Natural killer cell treated with Interleukin-12 subunit alpha and Interleukin-12 subunit beta and Interleukin-15 and Interleukin-18, amount 100 ng/mL, for 72 hours (primary cell): ENCODE data around the gene CEP112. TPM values are rescaled to one million over a fixed set of nuclear protein-coding genes. Genes with fewer than 3 reads are reported as not detected.

Experiments used
- ATAC-seq, 2 donors: fragments of 150-1000 bp; cut with Tn5 transposase in 1 of 2; sonication (Bioruptor Pico), chemical (Tn5 transposase) in 1 of 2; 2 replicates each; pipeline ENCODE4 v1.10.0; 2021
- DNase-seq: peaks from one replicate; pipeline ENCODE4 v3.0.0; 2022; ENCODE audit warnings: low spot score
- H3K27ac Mint-ChIP-seq, 2 donors: 1 replicate in 1 of 2; 2 replicates in 1 of 2; pipeline ENCODE4 v1.8.0; 2022; ENCODE audit warnings: mixed read lengths in 2 of 2, mild to moderate bottlenecking in 1 of 2, moderate library complexity in 1 of 2
- H3K27me3 Mint-ChIP-seq, 2 donors: 1 replicate in 1 of 2; 2 replicates in 1 of 2; pipeline ENCODE4 v1.8.0; 2022; ENCODE audit warnings: mixed read lengths in 2 of 2
- H3K36me3 Mint-ChIP-seq: one replicate; pipeline ENCODE4 v1.8.0; 2022; ENCODE audit warnings: mixed read lengths
- H3K4me1 Mint-ChIP-seq, 2 donors: 1 replicate in 1 of 2; 2 replicates in 1 of 2; pipeline ENCODE4 v1.8.0; 2022; ENCODE audit warnings: low read depth in 2 of 2, mixed read lengths in 2 of 2, mild to moderate bottlenecking in 1 of 2
- H3K4me3 Mint-ChIP-seq: one replicate; pipeline ENCODE4 v1.8.0; 2022; ENCODE audit warnings: mixed read lengths
- H3K9me3 Mint-ChIP-seq: 2 replicates; pipeline ENCODE4 v1.8.0; 2022; ENCODE audit warnings: mixed read lengths
- total RNA-seq, 2 donors: library from RNA; stranded (reverse); gene quantifications; one replicate each; pipeline ENCODE4 v1.2.3, GENCODE V29; 2022

Gene CEP112
- total RNA-seq, 2 donors from 2014 or later: 2.3 to 5.5 TPM

GRCh38 chr17:65930140-65930730, 261.7 kb downstream of the CEP112 start:
- DNase-seq (no peak), ATAC-seq (no peak)
- peaks cover 7 to 39% of the 10 kb centered on the region in 2 donors for H3K27me3 Mint-ChIP-seq
- H3K36me3 Mint-ChIP-seq: peaks cover 6% of the 10 kb centered on the region
- no peak overlapping the region for H3K27ac Mint-ChIP-seq
- H3K4me1 Mint-ChIP-seq: no peaks in the 10 kb centered on the region
- peaks cover 8% of the 10 kb centered on the region for H3K9me3 Mint-ChIP-seq
- no peak overlapping the region for H3K4me3 Mint-ChIP-seq

GRCh38 chr17:65926599-65926998, 265.3 kb downstream of the CEP112 start:
- ATAC-seq: no peak
- Mint-ChIP-seq H3K9me3 (no peaks in the 10 kb centered on the region), H3K27ac (no peak overlapping the region), H3K36me3 (no peaks in the 10 kb centered on the region), H3K4me1 (no peaks in the 10 kb centered on the region), H3K4me3 (no peak overlapping the region), H3K27me3 (peaks cover 2 to 11% of the 10 kb centered on the region in 2 donors)
- DNase-seq: no peak

- H3K27ac Mint-ChIP-seq: no peak overlapping the region
- H3K4me1 Mint-ChIP-seq: no peaks in the 10 kb centered on the region
- peaks cover 0 to 2% of the 10 kb centered on the region in 2 donors for H3K27me3 Mint-ChIP-seq
- no peaks in the 10 kb centered on the region for H3K36me3 Mint-ChIP-seq
- H3K4me3 Mint-ChIP-seq: no peak overlapping the region
- no peak for ATAC-seq
- no peaks in the 10 kb centered on the region for H3K9me3 Mint-ChIP-seq
- DNase-seq: no peak
These were observed 266.2 kb downstream of the CEP112 start for GRCh38 chr17:65925606-65926307.

- no peaks in the 10 kb centered on the region for H3K4me1 Mint-ChIP-seq
- H3K36me3 Mint-ChIP-seq: no peaks in the 10 kb centered on the region
- H3K27ac Mint-ChIP-seq: no peak overlapping the region
- no peaks in the 10 kb centered on the region for H3K9me3 Mint-ChIP-seq
- no peak overlapping the region for H3K4me3 Mint-ChIP-seq
- no peak for ATAC-seq
- DNase-seq: no peak
- H3K27me3 Mint-ChIP-seq: peaks cover under 1 to 1% of the 10 kb centered on the region in 2 donors
These were observed 270.9 kb downstream of the CEP112 start for GRCh38 chr17:65920996-65921395.

- DNase-seq: no peak
- H3K9me3 Mint-ChIP-seq: peaks cover 8% of the 10 kb centered on the region
- ATAC-seq: no peak
- peaks cover 6% of the 10 kb centered on the region for H3K36me3 Mint-ChIP-seq
- no peak overlapping the region for H3K4me3 Mint-ChIP-seq
- peaks cover 8% of the 10 kb centered on the region in 2 donors for H3K4me1 Mint-ChIP-seq
- H3K27ac Mint-ChIP-seq: no peak overlapping the region
- H3K27me3 Mint-ChIP-seq: peaks cover 11 to 15% of the 10 kb centered on the region in 2 donors
These were observed 273.0 kb downstream of the CEP112 start for GRCh38 chr17:65918916-65919315.

GRCh38 chr17:65918500-65918899, 273.4 kb downstream of the CEP112 start:
- Mint-ChIP-seq H3K4me3 (no peak overlapping the region), H3K4me1 (peaks cover 8% of the 10 kb centered on the region in 2 donors), H3K9me3 (peaks cover 8% of the 10 kb centered on the region), H3K27me3 (peaks cover 11 to 15% of the 10 kb centered on the region in 2 donors), H3K36me3 (peaks cover 6% of the 10 kb centered on the region), H3K27ac (no peak overlapping the region)
- no peak for DNase-seq
- no peak for ATAC-seq

GRCh38 chr17:65917560-65917959, 274.4 kb downstream of the CEP112 start:
- DNase-seq (no peak), ATAC-seq (no peak)
- H3K4me3 Mint-ChIP-seq: no peak overlapping the region
- peaks cover 8% of the 10 kb centered on the region in 2 donors for H3K4me1 Mint-ChIP-seq
- peaks cover 8% of the 10 kb centered on the region for H3K9me3 Mint-ChIP-seq
- no peak overlapping the region for H3K27ac Mint-ChIP-seq
- peaks cover 6% of the 10 kb centered on the region for H3K36me3 Mint-ChIP-seq
- H3K27me3 Mint-ChIP-seq: peaks cover 11 to 15% of the 10 kb centered on the region in 2 donors

- Mint-ChIP-seq H3K4me3 (no peak overlapping the region), H3K9me3 (peaks cover 8% of the 10 kb centered on the region), H3K4me1 (peaks cover 8% of the 10 kb centered on the region in 2 donors), H3K27me3 (peaks cover 14 to 15% of the 10 kb centered on the region in 2 donors), H3K27ac (no peak overlapping the region), H3K36me3 (peaks cover 6% of the 10 kb centered on the region)
- ATAC-seq (no peak), DNase-seq (no peak)
These were observed 275.5 kb downstream of the CEP112 start for GRCh38 chr17:65916425-65916824.

GRCh38 chr17:65914784-65915342, 277.1 kb downstream of the CEP112 start:
- peaks cover 17% of the 10 kb centered on the region for H3K9me3 Mint-ChIP-seq
- peak overlapping the region; percentile 3 to 10 for H3K27ac Mint-ChIP-seq
- H3K36me3 Mint-ChIP-seq: peaks cover 17% of the 10 kb centered on the region
- peaks cover 19 to 25% of the 10 kb centered on the region in 2 donors for H3K27me3 Mint-ChIP-seq
- DNase-seq: no peak
- H3K4me3 Mint-ChIP-seq: peak overlapping the region; percentile 40
- peaks cover 8% of the 10 kb centered on the region in 2 donors for H3K4me1 Mint-ChIP-seq
- peak; percentile 40 to 44 for ATAC-seq

- DNase-seq (no peak), ATAC-seq (no peak)
- Mint-ChIP-seq H3K27ac (no peak overlapping the region), H3K4me3 (no peak overlapping the region), H3K9me3 (peaks cover 21% of the 10 kb centered on the region), H3K36me3 (peaks cover 17% of the 10 kb centered on the region), H3K27me3 (peaks cover 25 to 36% of the 10 kb centered on the region in 2 donors), H3K4me1 (peaks cover 8% of the 10 kb centered on the region in 2 donors)
These were observed 278.5 kb downstream of the CEP112 start for GRCh38 chr17:65913326-65913850.

- ATAC-seq: no peak
- H3K4me3 Mint-ChIP-seq: no peak overlapping the region
These were observed 281.1 kb downstream of the CEP112 start for GRCh38 chr17:65910836-65911235.

GRCh38 chr17:65902831-65903522, 289.0 kb downstream of the CEP112 start:
- Mint-ChIP-seq H3K4me1 (no peaks in the 10 kb centered on the region), H3K27me3 (peaks cover 0 to 13% of the 10 kb centered on the region in 2 donors), H3K36me3 (no peaks in the 10 kb centered on the region), H3K27ac (no peak overlapping the region), H3K4me3 (no peak overlapping the region), H3K9me3 (no peaks in the 10 kb centered on the region)
- ATAC-seq (no peak), DNase-seq (no peak)

More at GRCh38 chr17:65910836-65911235, 281.1 kb downstream of the CEP112 start:
- Mint-ChIP-seq H3K9me3 (peaks cover 20% of the 10 kb centered on the region), H3K36me3 (peaks cover 17% of the 10 kb centered on the region), H3K27ac (no peak overlapping the region), H3K4me1 (peaks cover 8% of the 10 kb centered on the region in 2 donors), H3K27me3 (peaks cover 23 to 33% of the 10 kb centered on the region in 2 donors)
- DNase-seq: no peak

- ATAC-seq (no peak), DNase-seq (no peak)
- Mint-ChIP-seq H3K27me3 (peaks cover 0 to 13% of the 10 kb centered on the region in 2 donors), H3K4me3 (no peak overlapping the region), H3K4me1 (no peaks in the 10 kb centered on the region), H3K36me3 (no peaks in the 10 kb centered on the region), H3K27ac (no peak overlapping the region), H3K9me3 (no peaks in the 10 kb centered on the region)
These were observed 289.8 kb downstream of the CEP112 start for GRCh38 chr17:65902155-65902554.
